Activated CD4-positive, alpha-beta memory T cell treated with anti-CD3 and anti-CD28 coated beads, Interleukin-2, amount 10 ng/mL, durations not matched to agents 7 days and 5 days (primary cell): ENCODE measurements around the gene ERC2. TPM values are rescaled to one million over a fixed set of nuclear protein-coding genes. Genes with fewer than 3 reads are reported as not detected.

Experiments
- CTCF ChIA-PET: fragments of 350-600 bp; sonication (Branson Sonifier 250); formaldehyde crosslinking; loops from one replicate; lab custom pipeline; 2021; ENCODE audit warnings: antibody characterized with exemption, inconsistent platforms; lab: Charles Lee
- POLR2A ChIA-PET: fragments of 350-600 bp; sonication (Branson Sonifier 250); formaldehyde crosslinking; loops from one replicate; lab custom pipeline; 2021; ENCODE audit warnings: antibody characterized with exemption; lab: Charles Lee
- DNase-seq: peaks from one replicate; pipeline ENCODE4 v3.0.0-alpha.2; 2020
- H3K27ac Mint-ChIP-seq: one replicate; pipeline ENCODE4 v1.8.0; 2021; ENCODE audit warnings: mild to moderate bottlenecking, mixed read lengths
- H3K27me3 Mint-ChIP-seq: one replicate; pipeline ENCODE4 v1.8.0; 2021; ENCODE audit warnings: mixed read lengths
- H3K36me3 Mint-ChIP-seq: one replicate; pipeline ENCODE4 v1.8.0; 2021; ENCODE audit warnings: low read depth, mixed read lengths
- H3K4me1 Mint-ChIP-seq: one replicate; pipeline ENCODE4 v1.8.0; 2021; ENCODE audit warnings: mixed read lengths
- H3K4me3 Mint-ChIP-seq: one replicate; pipeline ENCODE4 v1.8.0; 2021; ENCODE audit warnings: mild to moderate bottlenecking, mixed read lengths
- H3K9me3 Mint-ChIP-seq: one replicate; pipeline ENCODE4 v1.8.0; 2021; ENCODE audit warnings: mixed read lengths
- total RNA-seq, 2 experiments: library from RNA; stranded (reverse); gene quantifications; one replicate each; pipeline ENCODE4 v1.2.3, GENCODE V29; 2021

Gene ERC2
- total RNA-seq, 2 experiments from 2014 or later: not detected

GRCh38 chr3:55567121-55567520, 901.1 kb downstream of the ERC2 start:
- H3K36me3 Mint-ChIP-seq: no peaks in the 10 kb centered on the region
- no peaks in the 10 kb centered on the region for H3K4me1 Mint-ChIP-seq
- POLR2A ChIA-PET: no interaction called here
- CTCF ChIA-PET: no interaction called here
- peaks cover 5% of the 10 kb centered on the region for H3K9me3 Mint-ChIP-seq
- H3K27me3 Mint-ChIP-seq: no peaks in the 10 kb centered on the region
- no peak for DNase-seq
- H3K27ac Mint-ChIP-seq: no peak overlapping the region
- H3K4me3 Mint-ChIP-seq: no peak overlapping the region

- peaks cover 5% of the 10 kb centered on the region for H3K9me3 Mint-ChIP-seq
- no peaks in the 10 kb centered on the region for H3K36me3 Mint-ChIP-seq
- H3K27ac Mint-ChIP-seq: no peak overlapping the region
- DNase-seq: no peak
- POLR2A ChIA-PET: no interaction called here
- CTCF ChIA-PET: no interaction called here
- H3K27me3 Mint-ChIP-seq: no peaks in the 10 kb centered on the region
- no peak overlapping the region for H3K4me3 Mint-ChIP-seq
- H3K4me1 Mint-ChIP-seq: no peaks in the 10 kb centered on the region
These were observed 902.7 kb downstream of the ERC2 start for GRCh38 chr3:55565521-55565920.

GRCh38 chr3:55564726-55565125, 903.5 kb downstream of the ERC2 start:
- ChIA-PET CTCF (no interaction called here), POLR2A (interaction anchor here (0.8 kb wide), 1 partner anchor 11 kb away, joined by 3 read pairs; no protein-coding TSS in a partner anchor)
- Mint-ChIP-seq H3K4me1 (no peaks in the 10 kb centered on the region), H3K27me3 (no peaks in the 10 kb centered on the region), H3K36me3 (no peaks in the 10 kb centered on the region), H3K4me3 (no peak overlapping the region), H3K9me3 (peaks cover 2% of the 10 kb centered on the region), H3K27ac (no peak overlapping the region)
- no peak for DNase-seq

GRCh38 chr3:55562700-55563099, 905.6 kb downstream of the ERC2 start:
- ChIA-PET POLR2A (no interaction called here), CTCF (no interaction called here)
- Mint-ChIP-seq H3K27me3 (no peaks in the 10 kb centered on the region), H3K9me3 (peaks cover 2% of the 10 kb centered on the region), H3K4me1 (no peaks in the 10 kb centered on the region), H3K36me3 (no peaks in the 10 kb centered on the region), H3K4me3 (no peak overlapping the region), H3K27ac (no peak overlapping the region)
- DNase-seq: no peak

GRCh38 chr3:55559500-55560423, 908.5 kb downstream of the ERC2 start:
- CTCF ChIA-PET: no interaction called here
- POLR2A ChIA-PET: no interaction called here
- Mint-ChIP-seq H3K4me1 (no peaks in the 10 kb centered on the region), H3K27me3 (no peaks in the 10 kb centered on the region), H3K4me3 (no peak overlapping the region), H3K36me3 (no peaks in the 10 kb centered on the region), H3K27ac (no peak overlapping the region), H3K9me3 (no peaks in the 10 kb centered on the region)
- no peak for DNase-seq

- H3K27me3 Mint-ChIP-seq: no peaks in the 10 kb centered on the region
- H3K4me1 Mint-ChIP-seq: no peaks in the 10 kb centered on the region
- DNase-seq: no peak
- H3K27ac Mint-ChIP-seq: no peak overlapping the region
- ChIA-PET POLR2A (no interaction called here), CTCF (no interaction called here)
- H3K9me3 Mint-ChIP-seq: no peaks in the 10 kb centered on the region
- H3K36me3 Mint-ChIP-seq: no peaks in the 10 kb centered on the region
- no peak overlapping the region for H3K4me3 Mint-ChIP-seq
These were observed 910.0 kb downstream of the ERC2 start for GRCh38 chr3:55558316-55558715.

- Mint-ChIP-seq H3K4me3 (no peak overlapping the region), H3K36me3 (no peaks in the 10 kb centered on the region), H3K9me3 (no peaks in the 10 kb centered on the region), H3K4me1 (no peaks in the 10 kb centered on the region), H3K27ac (no peak overlapping the region), H3K27me3 (no peaks in the 10 kb centered on the region)
- ChIA-PET CTCF (no interaction called here), POLR2A (no interaction called here)
- DNase-seq: no peak
These were observed 910.7 kb downstream of the ERC2 start for GRCh38 chr3:55557549-55557948.

GRCh38 chr3:55556619-55557537, 911.4 kb downstream of the ERC2 start:
- Mint-ChIP-seq H3K4me1 (no peaks in the 10 kb centered on the region), H3K36me3 (no peaks in the 10 kb centered on the region), H3K27me3 (no peaks in the 10 kb centered on the region), H3K9me3 (no peaks in the 10 kb centered on the region), H3K27ac (no peak overlapping the region), H3K4me3 (no peak overlapping the region)
- CTCF ChIA-PET: no interaction called here
- POLR2A ChIA-PET: no interaction called here
- no peak for DNase-seq

- ChIA-PET POLR2A (no interaction called here), CTCF (no interaction called here)
- no peak overlapping the region for H3K27ac Mint-ChIP-seq
- H3K9me3 Mint-ChIP-seq: no peaks in the 10 kb centered on the region
- no peaks in the 10 kb centered on the region for H3K36me3 Mint-ChIP-seq
- H3K4me1 Mint-ChIP-seq: no peaks in the 10 kb centered on the region
- H3K4me3 Mint-ChIP-seq: no peak overlapping the region
- no peaks in the 10 kb centered on the region for H3K27me3 Mint-ChIP-seq
- no peak for DNase-seq
These were observed 912.2 kb downstream of the ERC2 start for GRCh38 chr3:55555873-55556618.

GRCh38 chr3:55554634-55555425, 913.4 kb downstream of the ERC2 start:
- Mint-ChIP-seq H3K36me3 (no peaks in the 10 kb centered on the region), H3K4me1 (no peaks in the 10 kb centered on the region), H3K9me3 (no peaks in the 10 kb centered on the region), H3K4me3 (no peak overlapping the region), H3K27ac (no peak overlapping the region), H3K27me3 (no peaks in the 10 kb centered on the region)
- DNase-seq: no peak
- CTCF ChIA-PET: no interaction called here
- POLR2A ChIA-PET: no interaction called here

- Mint-ChIP-seq H3K4me3 (no peak overlapping the region), H3K9me3 (no peaks in the 10 kb centered on the region), H3K36me3 (no peaks in the 10 kb centered on the region), H3K27ac (no peak overlapping the region), H3K4me1 (no peaks in the 10 kb centered on the region), H3K27me3 (no peaks in the 10 kb centered on the region)
- ChIA-PET POLR2A (no interaction called here), CTCF (no interaction called here)
- no peak for DNase-seq
These were observed 916.6 kb downstream of the ERC2 start for GRCh38 chr3:55551644-55552043.

- H3K27me3 Mint-ChIP-seq: no peaks in the 10 kb centered on the region
- H3K9me3 Mint-ChIP-seq: peaks cover 7% of the 10 kb centered on the region
- H3K4me3 Mint-ChIP-seq: no peak overlapping the region
- H3K4me1 Mint-ChIP-seq: no peaks in the 10 kb centered on the region
- ChIA-PET CTCF (no interaction called here), POLR2A (no interaction called here)
- no peaks in the 10 kb centered on the region for H3K36me3 Mint-ChIP-seq
- no peak for DNase-seq
- no peak overlapping the region for H3K27ac Mint-ChIP-seq
These were observed 919.1 kb downstream of the ERC2 start for GRCh38 chr3:55549177-55549576.
